OCI-LY1 (cell line): Measurements from ENCODE around the gene GAL3ST1.

Experiments used
- EZH2 ChIP-seq: fragments of 200-600 bp; sonication (generic), shearing (Covaris generic); IDR thresholded peaks from 2 replicates; pipeline ENCODE4 v1.8.0; 2017; ENCODE audit warnings: borderline replicate concordance, mixed run types, mild to moderate bottlenecking, antibody characterized with exemption, low read length, moderate library complexity, mixed read lengths
- TF ChIP-seq, protein P1 (sequence below): fragments of 200-600 bp; sonication (generic), shearing (Covaris generic); IDR thresholded peaks from 2 replicates; pipeline ENCODE4 v1.5.1; 2017; ENCODE audit warnings: mild to moderate bottlenecking, antibody characterized with exemption, low read length, moderate library complexity, mixed read lengths

DNA sequence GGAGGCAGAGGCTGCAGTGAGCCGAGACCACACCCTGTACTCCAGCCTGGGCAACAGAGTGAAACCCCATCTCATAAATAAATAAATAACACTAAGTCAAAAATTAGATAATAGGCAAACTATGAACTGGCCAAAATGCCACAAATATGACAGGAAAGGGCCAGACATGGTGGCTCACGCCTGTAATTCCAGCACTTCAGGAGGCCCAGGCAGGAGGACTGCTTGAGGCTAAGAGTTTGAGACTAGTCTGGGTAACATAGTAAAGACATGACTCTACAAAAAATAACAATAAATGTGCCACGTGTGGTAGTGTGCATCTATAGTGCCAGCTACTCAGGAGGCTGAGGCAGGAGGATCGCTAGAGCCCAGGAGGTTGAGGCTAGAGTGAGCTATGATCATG lies 47.8 kb downstream of the GAL3ST1 start:
- no peak for TF ChIP-seq EZH2
- TF ChIP-seq, protein P1, sequence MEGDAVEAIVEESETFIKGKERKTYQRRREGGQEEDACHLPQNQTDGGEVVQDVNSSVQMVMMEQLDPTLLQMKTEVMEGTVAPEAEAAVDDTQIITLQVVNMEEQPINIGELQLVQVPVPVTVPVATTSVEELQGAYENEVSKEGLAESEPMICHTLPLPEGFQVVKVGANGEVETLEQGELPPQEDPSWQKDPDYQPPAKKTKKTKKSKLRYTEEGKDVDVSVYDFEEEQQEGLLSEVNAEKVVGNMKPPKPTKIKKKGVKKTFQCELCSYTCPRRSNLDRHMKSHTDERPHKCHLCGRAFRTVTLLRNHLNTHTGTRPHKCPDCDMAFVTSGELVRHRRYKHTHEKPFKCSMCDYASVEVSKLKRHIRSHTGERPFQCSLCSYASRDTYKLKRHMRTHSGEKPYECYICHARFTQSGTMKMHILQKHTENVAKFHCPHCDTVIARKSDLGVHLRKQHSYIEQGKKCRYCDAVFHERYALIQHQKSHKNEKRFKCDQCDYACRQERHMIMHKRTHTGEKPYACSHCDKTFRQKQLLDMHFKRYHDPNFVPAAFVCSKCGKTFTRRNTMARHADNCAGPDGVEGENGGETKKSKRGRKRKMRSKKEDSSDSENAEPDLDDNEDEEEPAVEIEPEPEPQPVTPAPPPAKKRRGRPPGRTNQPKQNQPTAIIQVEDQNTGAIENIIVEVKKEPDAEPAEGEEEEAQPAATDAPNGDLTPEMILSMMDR, result no peak
